Measurements from ENCODE around the gene CDH13. TPM values are rescaled to one million over a fixed set of nuclear protein-coding genes. Genes with fewer than 3 reads are reported as not detected.

The CDH13 gene
- total RNA-seq, 1 donor from 2014 or later = 28.9 TPM

DNA sequence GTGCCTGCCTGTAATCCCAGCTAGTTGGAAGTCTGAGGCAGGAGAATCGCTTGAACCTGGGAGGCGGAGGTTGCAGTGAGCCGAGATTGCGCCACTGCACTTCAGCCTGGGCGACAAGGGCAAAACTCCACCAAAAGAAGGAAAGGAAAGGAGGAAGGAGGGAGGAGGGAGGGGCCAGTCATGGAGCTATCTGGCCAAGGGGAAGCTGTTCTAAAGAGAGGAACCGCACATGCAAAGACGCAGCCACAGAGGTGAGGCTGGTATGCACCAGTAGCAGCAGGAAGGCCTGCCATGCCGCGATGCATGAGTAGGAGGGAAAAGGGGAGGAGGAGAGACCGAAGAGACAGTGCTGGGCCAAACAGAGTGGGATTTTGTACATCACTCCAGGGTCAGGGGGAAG lies 1216.9 kb downstream of the CDH13 start:
- DNase-seq = no peak

DNA sequence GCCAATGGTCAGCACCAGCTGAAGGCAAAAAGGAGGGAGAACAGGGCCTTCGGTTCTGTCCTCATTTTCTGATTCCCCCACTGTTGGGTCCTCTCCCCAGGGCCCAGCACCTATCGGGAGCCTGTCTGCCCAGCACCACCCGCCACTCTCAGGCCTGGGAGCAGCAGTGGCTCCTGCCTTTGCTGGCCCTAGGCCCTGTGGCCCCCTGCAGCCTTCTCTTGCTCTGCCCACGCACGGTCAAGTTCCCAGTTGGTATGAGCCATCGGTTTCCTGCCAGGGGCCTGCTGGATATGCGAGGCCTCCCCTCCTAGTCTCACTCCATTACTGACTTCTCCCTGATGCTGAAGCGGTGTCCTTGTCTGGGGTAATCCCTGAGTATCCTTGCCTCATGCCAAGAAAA lies 1218.5 kb downstream of the CDH13 start:
- no peak for DNase-seq

DNA sequence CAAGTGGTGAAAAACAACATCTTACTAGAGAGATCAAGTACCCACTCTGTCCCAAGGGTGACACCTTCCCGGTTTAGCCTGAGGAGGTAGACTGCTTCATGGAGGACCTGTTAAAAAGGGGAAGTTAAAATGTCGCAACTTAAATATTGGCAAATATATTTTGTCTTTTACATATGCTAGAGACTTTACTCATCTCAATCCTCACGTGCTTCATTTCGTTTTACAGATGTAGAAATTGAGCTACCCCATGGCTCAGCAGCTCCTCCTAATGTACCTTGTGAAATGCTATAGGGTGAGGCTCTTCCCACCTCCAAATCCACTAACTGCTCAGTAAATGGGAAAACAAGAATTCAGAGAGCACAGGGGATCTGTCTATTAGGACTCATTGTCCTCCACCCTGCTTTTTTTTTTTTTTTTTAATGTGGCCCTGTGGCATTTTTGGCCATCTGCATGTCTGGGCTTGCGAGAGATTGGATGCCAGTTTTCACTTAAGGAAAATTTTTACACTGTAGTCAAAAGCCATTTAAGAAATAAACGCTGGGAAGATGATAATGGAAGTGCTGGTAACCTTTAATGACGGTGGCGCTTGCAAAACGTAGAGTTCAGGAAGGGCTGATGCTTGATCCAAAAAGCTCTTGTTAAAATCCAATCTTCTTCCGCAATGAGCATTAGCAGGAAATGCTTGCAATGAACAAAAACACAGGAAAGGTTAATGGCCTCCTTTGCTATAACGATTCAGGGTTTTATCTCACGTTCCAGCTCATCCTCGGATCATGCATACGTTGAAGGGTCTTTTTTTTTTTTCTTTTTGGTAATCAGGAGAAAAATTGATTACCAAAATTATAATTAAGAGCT lies 1220.8 kb downstream of the CDH13 start:
- DNase-seq = no peak

DNA sequence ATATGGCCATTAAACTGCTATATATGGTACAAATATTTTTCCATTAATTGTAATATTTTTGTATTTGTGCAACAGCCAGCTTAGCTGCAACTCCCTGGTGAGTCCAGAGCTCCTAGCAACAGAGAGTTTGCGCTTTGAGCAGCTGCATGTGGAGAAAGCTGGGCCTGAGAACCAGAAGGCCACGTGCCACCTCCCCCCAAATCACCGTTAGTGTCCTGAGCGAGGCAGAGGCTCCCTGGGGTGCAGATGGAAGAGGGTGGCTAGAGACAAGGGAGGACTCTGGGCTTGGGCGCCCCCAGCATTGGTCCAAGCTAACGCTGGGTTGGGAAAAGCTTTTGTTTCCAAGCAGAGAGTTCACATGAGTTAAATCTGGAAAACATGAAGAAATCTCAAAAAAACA lies 1222.7 kb downstream of the CDH13 start:
- DNase-seq = no peak

Small RNA genes within 50 kb of the gene (small RNA-seq; reads per million reads assigned to genes)
- gene AC099506.2 (ENCODE audit: low replicate concordance) (not detected), gene MIR3182 (ENCODE audit: low replicate concordance) (not detected), gene MIR8058 (ENCODE audit: low replicate concordance) (not detected)

Measured in skin of body (tissue), 3 donors.